Right ventricle myocardium superior (tissue), 1 donor: ENCODE data around the gene OR2A42. TPM values are rescaled to one million over a fixed set of nuclear protein-coding genes. Genes with fewer than 3 reads are reported as not detected.
A peak's percentile ranks its signal among the peaks of the same experiment; 100 is the strongest.
"Not testable (repeated sequence)": the region's sequence is repeated elsewhere in the genome, so short reads cannot be mapped to it uniquely, and the experiment has no call there.

Source experiments
- ATAC-seq: fragments of 200-7000 bp; cut with Tn5 transposase; one replicate; pipeline ENCODE4 v1.9.1; 2020; ENCODE audit warnings: mild to moderate bottlenecking; ENCODE audit not compliant: poor library complexity
- DNase-seq: peaks from one replicate; pipeline ENCODE4 v3.0.0-alpha.2; 2020
- intact Hi-C: fragments of 100-400 bp; cut with DNase I; formaldehyde crosslinking; loops from one replicate; pipeline ENCODE4 v1.11.2; 2022
- total RNA-seq: library from RNA; stranded (reverse); fragmentation: NEBNext Ultra II Directional; extraction: Animal tissue kit (Norgen Biotek cat#: 25700); gene quantifications from one replicate; pipeline ENCODE4 v1.2.1, GENCODE V29; 2021
- donor health status: DM: no; HTN: yes; CAD: no; lungs with severe emphysema.

The OR2A42 gene
- total RNA-seq, 1 donor from 2014 or later = not detected

- intact Hi-C loops = loop anchor here (5.0 kb wide), 1 partner anchor 214 kb away; no protein-coding TSS in a partner anchor
- not testable (repeated sequence) for DNase-seq
- peak; percentile 71 for ATAC-seq
Measured at GRCh38 chr7:144178380-144179164, 60.8 kb downstream of the OR2A42 start.

Other genes with a start within 250 kb of the OR2A42 start
- not detected for gene OR6B1, start 239.3 kb downstream of the OR2A42 start, total RNA-seq
- gene OR2A5, start 190.7 kb downstream of the OR2A42 start, total RNA-seq = not detected
- gene OR2A25, start 169.8 kb downstream of the OR2A42 start, total RNA-seq = not detected
- not detected for gene OR2A12, start 153.3 kb downstream of the OR2A42 start, total RNA-seq
- not detected for gene OR2A2, start 130.0 kb downstream of the OR2A42 start, total RNA-seq
- not detected for gene OR2A14, start 116.4 kb downstream of the OR2A42 start, total RNA-seq
- 0.32 TPM for gene CTAGE4, start 56.1 kb downstream of the OR2A42 start, total RNA-seq
- 0.67 TPM for gene ARHGEF35, start 43.8 kb downstream of the OR2A42 start, total RNA-seq
- 0.51 TPM for gene OR2A7, start 25.2 kb upstream of the OR2A42 start, total RNA-seq
- gene CTAGE8, start 29.7 kb upstream of the OR2A42 start, total RNA-seq = 0.32 TPM
- gene OR2A1, start 72.8 kb upstream of the OR2A42 start, total RNA-seq = not detected
- gene ARHGEF5, start 115.8 kb upstream of the OR2A42 start, total RNA-seq = 1.6 TPM
- not detected for gene NOBOX, start 164.1 kb upstream of the OR2A42 start, total RNA-seq